HG02970 (cell line): ENCODE data around the gene DNAJC10.
"Not testable (repeated sequence)": the region's sequence is repeated elsewhere in the genome, so short reads cannot be mapped to it uniquely, and the experiment has no call there.

Experiments
- ATAC-seq: cut with Tn5 transposase; IDR thresholded peaks from one replicate; pipeline ENCODE4 v1.9.1; 2021; ENCODE audit warnings: mild to moderate bottlenecking, moderate library complexity, moderate number of reproducible peaks; ENCODE audit not compliant: unreplicated experiment, low FRiP score

Gene DNAJC10

GRCh38 chr2:182724656-182725055 is 8.6 kb downstream of the DNAJC10 start:
- ATAC-seq = no peak

- ATAC-seq = no peak
Observed at GRCh38 chr2:182726473-182726872, 10.4 kb downstream of the DNAJC10 start.

DNA sequence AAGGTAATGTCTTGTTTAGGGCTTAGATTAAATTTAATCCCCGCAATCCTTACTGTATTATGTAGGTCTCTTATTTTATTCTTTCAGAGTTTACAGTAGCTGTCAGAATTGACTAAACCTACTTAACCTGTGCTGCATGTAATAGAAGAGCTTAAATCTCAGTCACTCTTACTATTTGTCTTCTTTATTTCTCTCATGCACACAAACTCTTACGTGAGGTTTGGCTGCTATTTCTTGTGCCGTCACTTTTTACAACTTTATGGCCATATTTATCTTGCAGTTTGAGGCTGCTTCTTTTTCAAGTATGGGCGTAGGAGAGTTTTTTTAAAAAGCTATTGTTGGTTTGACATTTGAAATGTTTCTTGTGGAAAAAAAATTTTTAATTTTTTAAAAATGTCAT is 12.0 kb downstream of the DNAJC10 start:
- no peak for ATAC-seq

- no peak for ATAC-seq
Observed at GRCh38 chr2:182729710-182730339, 13.8 kb downstream of the DNAJC10 start.

DNA sequence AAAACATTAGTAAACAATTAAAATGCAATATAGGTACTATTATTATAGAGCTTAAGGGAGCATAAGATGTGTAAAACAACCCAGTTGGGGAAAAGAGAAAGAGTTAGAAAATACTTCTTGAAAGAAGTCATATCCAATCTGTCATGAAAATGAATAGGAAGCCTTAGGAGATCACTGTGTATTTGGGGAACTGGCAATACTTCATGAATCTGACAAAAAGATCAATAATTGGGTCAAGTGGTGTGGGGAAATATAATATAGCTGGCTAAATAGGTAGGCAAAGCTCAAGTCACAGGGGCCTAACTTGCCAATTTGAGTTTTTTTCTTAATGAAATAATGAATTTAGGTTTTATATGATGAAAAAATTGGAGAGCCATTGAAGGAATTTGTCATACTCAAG is 14.4 kb downstream of the DNAJC10 start:
- no peak for ATAC-seq

- ATAC-seq = no peak
Observed at GRCh38 chr2:182732736-182733135, 16.7 kb downstream of the DNAJC10 start.

DNA sequence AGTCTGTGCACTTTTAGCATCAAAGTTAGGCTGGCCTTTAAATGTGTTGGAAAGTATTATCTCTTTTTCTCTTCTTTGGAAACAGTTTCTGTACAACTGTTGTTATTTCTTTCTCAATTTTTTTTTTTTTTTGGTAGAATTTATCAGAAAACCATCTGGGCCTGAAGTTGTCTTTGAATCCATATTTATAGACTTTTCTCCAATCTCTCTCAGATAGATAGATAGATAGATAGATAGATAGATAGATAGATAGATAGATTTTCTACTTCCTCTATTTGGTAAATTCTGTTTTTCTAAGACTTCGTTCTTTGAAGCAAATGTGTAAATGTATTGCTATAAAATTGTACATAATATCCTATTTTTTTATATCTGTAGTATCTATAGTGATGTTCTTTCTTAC is 17.5 kb downstream of the DNAJC10 start:
- no peak for ATAC-seq

DNA sequence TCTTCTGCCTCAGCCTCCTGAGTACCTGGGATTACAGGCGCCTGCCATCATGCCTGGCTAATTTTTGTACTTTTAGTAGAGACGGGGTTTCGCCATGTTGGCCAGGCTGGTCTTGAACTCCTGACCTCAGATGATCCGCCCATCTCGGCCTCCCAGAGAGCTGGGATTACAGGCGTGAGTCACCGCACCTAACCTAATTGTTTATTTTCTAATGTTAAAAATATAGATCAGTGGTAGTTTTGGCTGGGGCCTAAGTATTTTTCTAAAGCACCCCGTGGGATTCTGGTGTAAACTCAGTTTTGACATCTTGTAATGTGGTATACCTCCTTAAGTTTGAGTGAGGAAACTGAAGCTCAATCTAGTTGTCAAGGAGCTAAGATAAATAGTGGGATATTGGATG is 20.8 kb downstream of the DNAJC10 start:
- not testable (repeated sequence) for ATAC-seq

DNA sequence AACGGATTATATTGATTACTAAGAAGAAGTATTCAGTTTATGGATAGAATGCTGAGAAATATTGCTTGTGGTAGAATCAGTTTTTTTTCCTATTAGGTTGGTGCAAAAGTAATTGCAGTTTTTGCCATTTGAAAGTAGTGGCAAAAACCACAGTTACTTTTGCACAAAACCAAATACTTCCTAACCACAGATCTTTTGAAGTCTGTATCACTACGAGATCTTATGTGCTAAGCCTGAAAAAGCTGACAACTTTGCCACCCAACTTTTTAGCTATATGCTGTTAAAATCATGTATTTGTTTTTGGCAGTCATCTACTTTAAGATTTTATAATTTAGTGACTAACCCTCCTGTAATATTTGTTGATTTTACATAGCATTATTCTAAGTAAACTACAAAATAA is 24.6 kb downstream of the DNAJC10 start:
- no peak for ATAC-seq

DNA sequence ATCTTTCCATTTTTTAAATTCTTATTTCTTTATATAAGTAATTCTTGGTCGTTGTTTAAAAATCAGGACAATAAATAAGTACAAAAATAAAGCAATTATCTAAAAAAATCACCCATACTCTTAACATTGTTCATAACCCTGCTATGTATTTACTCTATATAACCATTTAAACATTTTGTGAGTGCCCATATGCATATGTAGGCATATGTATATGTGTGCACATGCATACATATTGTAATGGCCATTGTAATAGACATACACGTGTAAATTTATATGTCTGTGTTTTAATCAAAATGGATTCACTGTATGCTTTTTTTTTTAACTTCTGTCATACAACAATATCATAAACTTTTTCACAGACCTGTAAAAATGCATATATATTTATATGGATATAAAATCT is 25.6 kb downstream of the DNAJC10 start:
- ATAC-seq = no peak

GRCh38 chr2:182744490-182744889 is 28.4 kb downstream of the DNAJC10 start:
- no peak for ATAC-seq

- no peak for ATAC-seq
Observed at GRCh38 chr2:182745061-182745460, 29.0 kb downstream of the DNAJC10 start.

- ATAC-seq = not testable (repeated sequence)
Observed at GRCh38 chr2:182745894-182746293, 29.8 kb downstream of the DNAJC10 start.

DNA sequence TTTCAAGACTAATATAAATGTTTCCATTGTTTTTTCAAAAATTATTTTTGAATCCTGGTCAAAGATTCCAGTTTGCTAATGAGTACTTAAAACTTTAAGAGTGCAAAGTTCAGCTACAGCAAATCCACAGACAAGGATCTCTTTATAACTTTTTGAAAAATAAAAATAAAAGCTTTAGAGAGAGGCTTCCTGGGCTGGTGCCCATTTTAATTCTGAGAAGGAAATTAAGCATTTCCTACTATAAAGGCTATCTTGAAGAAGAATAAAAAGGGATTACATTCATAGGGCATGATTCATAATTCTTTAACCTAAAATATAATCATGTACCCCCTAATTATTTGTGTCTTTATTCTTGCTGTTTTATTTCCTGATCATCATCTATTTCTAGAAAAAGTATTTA is 38.2 kb downstream of the DNAJC10 start:
- no peak for ATAC-seq

DNA sequence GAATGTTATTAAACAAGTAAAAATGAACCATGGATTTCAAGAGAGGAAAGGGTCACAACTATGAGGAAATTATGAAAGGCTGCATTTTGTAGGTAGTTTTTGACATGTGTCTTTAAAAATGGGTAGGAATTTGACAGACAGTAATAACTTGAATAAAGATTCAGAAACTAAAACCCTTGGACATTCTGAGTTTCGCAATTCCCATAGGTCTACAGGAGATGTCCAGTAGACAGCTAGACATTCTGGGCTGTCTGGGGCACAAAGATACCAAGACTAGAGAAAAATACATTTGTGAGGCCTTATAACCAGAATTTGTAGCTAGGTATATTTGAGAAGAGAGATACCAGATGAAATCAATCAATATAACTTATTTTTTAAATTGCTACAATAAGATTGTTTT is 42.3 kb downstream of the DNAJC10 start:
- no peak for ATAC-seq

- ATAC-seq = no peak
Observed at GRCh38 chr2:182761903-182762302, 45.8 kb downstream of the DNAJC10 start.

DNA sequence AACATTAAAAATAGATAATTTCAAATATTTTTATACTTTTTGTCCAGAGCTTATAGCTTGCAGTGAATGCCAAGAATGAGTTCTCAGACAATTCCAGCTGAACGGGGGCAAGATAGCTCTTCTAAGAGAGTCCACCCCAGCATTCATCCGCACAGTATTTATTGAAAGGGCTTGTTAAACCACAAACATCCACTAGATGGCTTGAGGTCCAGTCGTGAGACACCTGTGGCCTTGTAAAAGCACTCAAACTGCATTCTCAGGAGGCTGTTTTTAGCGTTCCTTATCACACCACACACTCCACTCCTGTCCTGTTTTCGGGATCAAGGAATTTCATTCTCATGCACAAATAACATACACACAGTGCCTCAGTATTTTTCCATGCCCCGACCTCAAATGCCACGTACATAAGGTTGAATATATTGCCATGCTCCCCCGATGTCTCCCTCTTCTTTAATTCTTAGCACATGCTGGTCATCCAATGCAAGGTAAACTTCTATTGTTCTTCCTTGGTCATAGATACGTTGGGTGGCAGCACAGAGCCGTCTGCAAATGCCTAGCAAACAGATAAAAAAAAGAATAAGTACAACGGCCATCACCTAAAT is 47.4 kb downstream of the DNAJC10 start:
- no peak for ATAC-seq

GRCh38 chr2:182766626-182767025 is 50.6 kb downstream of the DNAJC10 start:
- ATAC-seq = no peak

GRCh38 chr2:182767578-182767977 is 51.5 kb downstream of the DNAJC10 start:
- ATAC-seq = no peak

- ATAC-seq = not testable (repeated sequence)
Observed at GRCh38 chr2:182768950-182769349, 52.9 kb downstream of the DNAJC10 start.

- ATAC-seq = no peak
Observed at GRCh38 chr2:182779323-182779722, 63.3 kb downstream of the DNAJC10 start.

- ATAC-seq = not testable (repeated sequence)
Observed at GRCh38 chr2:182781099-182781498, 65.0 kb downstream of the DNAJC10 start.
